Endodermal cell (in vitro differentiated cells): ENCODE measurements around the gene C2CD5. TPM values are rescaled to one million over a fixed set of nuclear protein-coding genes. Genes with fewer than 3 reads are reported as not detected.

Experiments
- DNase-seq: peaks from one replicate; pipeline ENCODE4 v3.0.0-alpha.2; 2017
- H3K27ac ChIP-seq: 2 replicates; pipeline ENCODE4 v1.5.1; 2013; ENCODE audit warnings: mild to moderate bottlenecking, low read depth, low read length, moderate library complexity
- H3K27me3 ChIP-seq: 2 replicates; pipeline ENCODE4 v1.6.1; 2013; ENCODE audit warnings: mild to moderate bottlenecking, low read length, moderate library complexity; ENCODE audit not compliant: insufficient read depth, control insufficient read depth, poor library complexity, severe bottlenecking
- H3K36me3 ChIP-seq: 2 replicates; pipeline ENCODE4 v1.7.0; 2013; ENCODE audit warnings: mild to moderate bottlenecking, low read length, moderate library complexity; ENCODE audit not compliant: control insufficient read depth, insufficient read depth
- H3K4me1 ChIP-seq: one replicate; pipeline ENCODE4 v1.7.0; 2013; ENCODE audit warnings: low read length; ENCODE audit not compliant: control insufficient read depth, insufficient read depth
- H3K4me3 ChIP-seq: 2 replicates; pipeline ENCODE4 v1.5.1; 2013; ENCODE audit warnings: mild to moderate bottlenecking, low read length, moderate library complexity
- H3K9ac ChIP-seq: 2 replicates; pipeline ENCODE4 v1.6.1; 2013; ENCODE audit warnings: mild to moderate bottlenecking, low read length, moderate library complexity; ENCODE audit not compliant: poor library complexity, severe bottlenecking; ENCODE audit errors: extremely low read depth
- H3K9me3 ChIP-seq: 2 replicates; pipeline ENCODE4 v1.6.1; 2013; ENCODE audit warnings: mild to moderate bottlenecking, low read length, moderate library complexity; ENCODE audit not compliant: control insufficient read depth
- H3K27ac Mint-ChIP-seq: 2 replicates; pipeline ENCODE4 v1.8.0; 2020; ENCODE audit warnings: mixed read lengths
- H3K27me3 Mint-ChIP-seq: 2 replicates; pipeline ENCODE4 v1.8.0; 2021; ENCODE audit warnings: mild to moderate bottlenecking, mixed read lengths; ENCODE audit not compliant: insufficient read depth
- H3K36me3 Mint-ChIP-seq: 2 replicates; pipeline ENCODE4 v1.8.0; 2020; ENCODE audit warnings: low read depth, mixed read lengths
- H3K4me1 Mint-ChIP-seq: 2 replicates; pipeline ENCODE4 v1.8.0; 2020; ENCODE audit warnings: mixed read lengths
- H3K4me3 Mint-ChIP-seq: 2 replicates; pipeline ENCODE4 v1.8.0; 2020; ENCODE audit warnings: mild to moderate bottlenecking, moderate library complexity, mixed read lengths
- H3K9me3 Mint-ChIP-seq: 2 replicates; pipeline ENCODE4 v1.8.0; 2020; ENCODE audit warnings: mild to moderate bottlenecking, mixed read lengths
- WGBS, 2 experiments: methylation state at CpG; one replicate each; pipeline versions ENCODE4 v1.1.5 to v1.1.7; 2013; ENCODE audit warnings: missing lambda C conversion rate in 2 of 2, mixed read lengths in 1 of 2; ENCODE audit not compliant: insufficient coverage in 1 of 2, insufficient read length in 1 of 2; 5-methylcytosine and 5-hydroxymethylcytosine counted together
- total RNA-seq, 2 donors: library from RNA; stranded (reverse); fragmentation: NEBNext Ultra II Directional in 1 of 2; extraction: Animal tissue kit (Norgen Biotek cat#: 25700) in 1 of 2; gene quantifications; 2 replicates in 1 of 2; 3 replicates in 1 of 2; pipeline ENCODE4 v1.2.1, GENCODE V29; 2021
- TF ChIP-seq, protein P1 (sequence below): fragments of 200-600 bp; sonication (generic); conservative IDR thresholded peaks from 2 replicates; pipeline ENCODE4 v1.5.0; 2021; ENCODE audit warnings: antibody characterized with exemption, mild to moderate bottlenecking

The C2CD5 gene
- total RNA-seq, 2 donors from 2014 or later = 29.2 to 59.8 TPM

DNA sequence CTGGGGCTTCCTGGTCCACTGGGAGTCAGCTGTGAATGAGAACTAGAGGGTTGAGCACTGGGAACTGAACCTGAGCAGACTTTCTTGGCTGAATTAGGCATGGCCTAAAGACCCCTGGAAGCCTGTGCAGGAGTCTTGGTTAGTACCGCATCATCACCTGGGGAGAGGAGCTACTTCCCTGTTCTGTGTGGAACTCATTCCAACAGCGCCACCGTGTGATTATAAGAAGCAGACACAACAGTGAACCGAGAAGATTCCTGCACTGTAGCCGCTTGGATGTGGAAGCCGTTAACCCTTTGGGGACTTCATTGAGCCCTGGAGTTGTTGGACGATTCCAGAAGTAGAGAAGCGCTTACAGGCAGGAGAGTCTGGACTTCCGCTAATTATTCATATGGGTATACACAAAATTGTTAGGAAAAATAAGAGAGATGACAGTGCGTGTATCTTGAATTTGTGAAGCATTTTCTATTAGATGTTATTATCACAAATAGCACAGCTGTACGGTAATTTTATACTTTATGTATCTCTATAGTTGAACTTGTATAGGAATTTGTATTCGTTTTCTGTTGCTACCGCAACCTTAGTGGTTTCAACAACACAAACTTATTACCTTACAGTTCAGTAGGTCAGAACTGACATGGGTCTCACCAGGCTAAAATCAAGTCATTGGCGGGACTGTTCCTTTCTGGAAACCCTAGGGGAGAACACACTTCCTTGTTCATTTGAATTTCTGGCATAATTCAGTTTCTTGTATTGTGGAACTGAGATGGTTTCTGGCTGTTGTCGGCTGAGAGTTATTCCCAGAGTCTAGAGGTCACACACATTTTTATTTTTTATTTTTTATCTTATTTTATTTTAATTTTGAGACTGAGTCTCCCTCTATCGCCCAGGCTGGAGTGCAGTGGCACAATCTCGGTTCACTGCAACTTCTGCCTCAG is 100.7 kb downstream of the C2CD5 start:
- Mint-ChIP-seq H3K36me3 (no peaks in the 10 kb centered on the region), H3K27ac (no peak overlapping the region), H3K9me3 (peaks cover 4% of the 10 kb centered on the region), H3K4me3 (no peak overlapping the region), H3K4me1 (peaks cover 15% of the 10 kb centered on the region), H3K27me3 (peaks cover 2% of the 10 kb centered on the region)
- no peak overlapping the region for H3K4me3 ChIP-seq
- no peaks in the 10 kb centered on the region for H3K36me3 ChIP-seq
- WGBS, 2 experiments = 35 to 38% methylated on average over 12 to 15 of the region's 17 CpGs
- no peaks in the 10 kb centered on the region for H3K27me3 ChIP-seq
- TF ChIP-seq, protein P1, sequence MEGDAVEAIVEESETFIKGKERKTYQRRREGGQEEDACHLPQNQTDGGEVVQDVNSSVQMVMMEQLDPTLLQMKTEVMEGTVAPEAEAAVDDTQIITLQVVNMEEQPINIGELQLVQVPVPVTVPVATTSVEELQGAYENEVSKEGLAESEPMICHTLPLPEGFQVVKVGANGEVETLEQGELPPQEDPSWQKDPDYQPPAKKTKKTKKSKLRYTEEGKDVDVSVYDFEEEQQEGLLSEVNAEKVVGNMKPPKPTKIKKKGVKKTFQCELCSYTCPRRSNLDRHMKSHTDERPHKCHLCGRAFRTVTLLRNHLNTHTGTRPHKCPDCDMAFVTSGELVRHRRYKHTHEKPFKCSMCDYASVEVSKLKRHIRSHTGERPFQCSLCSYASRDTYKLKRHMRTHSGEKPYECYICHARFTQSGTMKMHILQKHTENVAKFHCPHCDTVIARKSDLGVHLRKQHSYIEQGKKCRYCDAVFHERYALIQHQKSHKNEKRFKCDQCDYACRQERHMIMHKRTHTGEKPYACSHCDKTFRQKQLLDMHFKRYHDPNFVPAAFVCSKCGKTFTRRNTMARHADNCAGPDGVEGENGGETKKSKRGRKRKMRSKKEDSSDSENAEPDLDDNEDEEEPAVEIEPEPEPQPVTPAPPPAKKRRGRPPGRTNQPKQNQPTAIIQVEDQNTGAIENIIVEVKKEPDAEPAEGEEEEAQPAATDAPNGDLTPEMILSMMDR = peak; percentile 99
- H3K9ac ChIP-seq = no peak overlapping the region
- peaks cover 13% of the 10 kb centered on the region for H3K9me3 ChIP-seq
- peak; percentile 93 for DNase-seq
- H3K4me1 ChIP-seq = no peaks in the 10 kb centered on the region
- H3K27ac ChIP-seq = no peak overlapping the region

DNA sequence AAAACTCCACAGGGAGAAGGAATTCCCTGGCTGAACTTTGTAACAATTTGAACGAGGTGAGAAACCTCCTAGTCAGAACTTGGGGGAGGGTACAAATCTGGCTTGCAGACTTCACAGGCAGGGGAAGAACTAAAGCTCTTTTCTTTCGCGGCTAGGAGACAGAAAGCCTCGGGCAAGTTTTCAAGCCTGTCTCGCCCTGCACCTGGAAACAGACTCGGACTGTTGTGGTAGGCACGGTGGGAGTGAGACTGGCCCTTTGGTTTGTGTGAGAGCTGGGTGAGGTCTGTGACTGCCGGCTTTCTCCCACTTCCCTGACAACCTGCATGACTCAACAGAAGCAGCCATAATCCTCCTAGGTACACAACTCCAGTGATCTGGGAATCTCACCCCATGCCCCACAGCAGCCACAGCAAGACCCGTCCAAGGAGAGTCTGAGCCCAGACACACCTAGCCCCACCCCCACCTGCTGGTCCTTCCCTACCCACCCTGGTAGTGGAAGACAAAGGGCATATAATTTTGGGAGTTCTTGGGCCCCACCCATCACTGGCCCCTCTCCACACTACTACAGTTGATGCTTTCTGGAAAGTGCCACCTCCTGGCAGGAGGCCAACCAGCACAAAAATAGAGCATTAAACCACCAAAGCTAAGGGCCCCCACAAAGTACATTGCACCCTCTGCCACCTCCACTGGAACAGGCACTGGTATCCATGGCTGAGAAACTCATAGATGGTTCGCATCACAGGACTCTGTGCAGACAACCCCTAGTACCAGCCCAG is 107.1 kb downstream of the C2CD5 start:
- peak overlapping the region; percentile 98 for H3K27ac Mint-ChIP-seq
- 47 to 54% methylated on average over 5 to 10 of the region's 10 CpGs for WGBS, 2 experiments
- peaks cover 4% of the 10 kb centered on the region for H3K9me3 Mint-ChIP-seq
- Histone ChIP-seq H3K9me3 (peaks cover 13% of the 10 kb centered on the region), H3K4me1 (peaks cover 5% of the 10 kb centered on the region), H3K27ac (peak overlapping the region; percentile 77), H3K36me3 (no peaks in the 10 kb centered on the region), H3K9ac (peak overlapping the region; percentile 57), H3K27me3 (no peaks in the 10 kb centered on the region), H3K4me3 (peak overlapping the region; percentile 79)
- TF ChIP-seq, protein P1 = peak; percentile 52
- peaks cover 2% of the 10 kb centered on the region for H3K27me3 Mint-ChIP-seq
- H3K4me1 Mint-ChIP-seq = peaks cover 42% of the 10 kb centered on the region
- H3K36me3 Mint-ChIP-seq = no peaks in the 10 kb centered on the region
- peak overlapping the region; percentile 46 for H3K4me3 Mint-ChIP-seq
- peak; percentile 85 for DNase-seq

DNA sequence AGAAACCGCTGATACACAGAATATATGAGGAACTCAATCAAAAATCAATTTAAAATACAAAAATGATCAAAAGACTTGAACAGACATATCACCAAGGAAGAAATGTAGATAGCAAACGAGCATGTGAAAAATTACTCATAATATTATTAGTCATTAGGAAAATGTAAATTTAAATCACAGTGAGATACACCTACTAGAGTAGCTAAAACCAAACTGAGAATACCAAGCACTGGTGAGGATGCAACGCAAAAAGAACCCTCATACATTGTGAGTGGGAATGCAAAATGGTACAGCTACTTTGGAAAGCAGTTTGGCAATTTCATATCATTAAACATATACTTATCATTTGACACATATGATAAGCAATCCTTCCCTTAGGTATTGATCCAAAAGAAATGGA is 108.8 kb downstream of the C2CD5 start:
- Mint-ChIP-seq H3K36me3 (no peaks in the 10 kb centered on the region), H3K4me3 (no peak overlapping the region), H3K9me3 (no peaks in the 10 kb centered on the region), H3K4me1 (peaks cover 37% of the 10 kb centered on the region), H3K27ac (peak overlapping the region; percentile 7), H3K27me3 (no peaks in the 10 kb centered on the region)
- WGBS, 2 experiments = 83 to 100% methylated on average over 1 to 2 of the region's 3 CpGs
- TF ChIP-seq, protein P1 = no peak
- no peak for DNase-seq
- H3K9ac ChIP-seq = no peak overlapping the region
- no peaks in the 10 kb centered on the region for H3K36me3 ChIP-seq
- peak overlapping the region; percentile 79 for H3K4me3 ChIP-seq
- H3K4me1 ChIP-seq = peaks cover 5% of the 10 kb centered on the region
- no peak overlapping the region for H3K27ac ChIP-seq
- peaks cover 3% of the 10 kb centered on the region for H3K9me3 ChIP-seq
- H3K27me3 ChIP-seq = no peaks in the 10 kb centered on the region
